H7 (cell line): Measurements from ENCODE around the gene FBXL15. TPM values are rescaled to one million over a fixed set of nuclear protein-coding genes. Genes with fewer than 3 reads are reported as not detected.
A peak's percentile ranks its signal among the peaks of the same experiment; 100 is the strongest.

Experiments used
- DNase-seq: peaks from one replicate; pipeline ENCODE4 v3.0.0; 2012
- H3K27me3 ChIP-seq: 2 replicates; pipeline ENCODE4 v1.6.0; 2011; ENCODE audit warnings: mild to moderate bottlenecking, low read length; ENCODE audit not compliant: control insufficient read depth, insufficient read depth
- H3K36me3 ChIP-seq: replicated peaks from 2 replicates; pipeline ENCODE4 v1.5.1; 2011; ENCODE audit warnings: low read length; ENCODE audit not compliant: control insufficient read depth, insufficient read depth
- H3K4me3 ChIP-seq: 2 replicates; pipeline ENCODE4 v1.5.1; 2011; ENCODE audit warnings: low read depth, mild to moderate bottlenecking, control low read depth, low read length, moderate library complexity; ENCODE audit not compliant: insufficient read depth
- total RNA-seq: library from RNA; depleted of rRNA; stranded (reverse); fragments of >200 nt; shearing (Covaris generic); gene quantifications from 2 replicates; pipeline ENCODE4 v1.2.3, GENCODE V29; 2014

FBXL15 gene
- total RNA-seq, 1 experiment from 2014 or later = 29.8 TPM

GRCh38 chr10:102413053-102413705 lies 7.5 kb upstream of the FBXL15 start:
- H3K27me3 ChIP-seq = peaks cover 37% of the 10 kb centered on the region
- no peak overlapping the region for H3K4me3 ChIP-seq
- H3K36me3 ChIP-seq = no peaks in the 10 kb centered on the region
- DNase-seq = peak; percentile 95

DNA sequence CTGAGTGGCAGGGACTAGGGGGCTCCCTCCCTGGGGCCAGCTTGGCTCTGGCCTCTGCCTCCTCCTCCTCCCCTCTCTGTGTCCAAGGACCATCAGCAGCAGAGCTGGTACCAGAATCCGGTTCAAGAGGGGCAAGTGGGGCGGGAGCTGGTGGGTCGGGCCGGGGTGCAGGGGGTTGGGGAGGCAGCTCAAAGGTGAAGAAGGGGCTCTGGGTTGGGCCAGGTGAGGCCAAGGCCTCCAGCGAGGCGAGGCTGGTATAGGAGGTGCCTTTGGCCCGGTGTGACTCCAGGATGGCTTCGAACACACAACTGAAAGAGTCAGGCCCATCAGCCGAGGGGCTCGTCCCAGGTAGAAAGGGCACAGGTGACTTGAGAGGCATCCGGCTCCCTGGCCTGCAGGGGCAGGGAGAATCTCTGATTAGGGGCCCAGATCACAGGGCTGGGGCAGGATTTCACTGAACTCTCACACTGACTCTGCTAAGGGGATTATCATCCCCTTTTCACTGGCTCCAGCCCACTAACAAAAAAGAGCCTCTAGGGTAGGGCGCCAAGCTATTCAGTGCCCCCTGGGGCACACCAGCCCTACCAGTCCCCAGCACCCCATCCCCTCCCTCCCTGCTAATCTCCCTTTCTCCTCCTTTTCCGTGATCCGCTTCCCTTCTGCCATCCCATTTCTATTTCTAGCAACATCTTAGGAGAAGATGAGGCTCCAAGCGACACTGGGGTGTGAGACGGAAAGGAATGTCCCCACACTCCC lies 6.7 kb upstream of the FBXL15 start:
- no peaks in the 10 kb centered on the region for H3K36me3 ChIP-seq
- peaks cover 30% of the 10 kb centered on the region for H3K27me3 ChIP-seq
- peak; percentile 61 for DNase-seq
- no peak overlapping the region for H3K4me3 ChIP-seq

DNA sequence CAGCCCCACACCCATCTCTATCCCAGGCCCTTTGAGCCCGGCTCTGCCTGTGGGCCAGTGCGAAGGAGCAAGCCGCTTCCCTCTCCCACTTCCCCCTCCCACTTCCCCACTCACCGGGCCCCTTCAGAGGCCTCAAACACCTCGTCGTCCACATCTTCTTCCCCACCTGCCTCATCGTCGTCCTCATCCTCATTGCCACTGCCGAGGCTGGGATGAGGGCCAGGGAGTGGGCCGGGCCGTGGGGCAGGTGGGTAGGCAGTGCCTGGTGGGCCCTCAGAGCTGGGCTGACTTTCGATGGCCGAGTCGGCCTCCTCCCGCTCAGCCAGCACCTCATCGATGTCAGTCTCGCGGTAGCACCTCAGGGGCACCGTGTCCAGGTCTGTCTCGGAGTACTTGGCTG lies 5.9 kb upstream of the FBXL15 start:
- no peak overlapping the region for H3K4me3 ChIP-seq
- H3K27me3 ChIP-seq = peaks cover 23% of the 10 kb centered on the region
- DNase-seq = peak; percentile 55
- no peaks in the 10 kb centered on the region for H3K36me3 ChIP-seq

GRCh38 chr10:102416283-102416682 lies 4.4 kb upstream of the FBXL15 start:
- no peak for DNase-seq
- Histone ChIP-seq H3K4me3 (no peak overlapping the region), H3K36me3 (no peaks in the 10 kb centered on the region)

DNA sequence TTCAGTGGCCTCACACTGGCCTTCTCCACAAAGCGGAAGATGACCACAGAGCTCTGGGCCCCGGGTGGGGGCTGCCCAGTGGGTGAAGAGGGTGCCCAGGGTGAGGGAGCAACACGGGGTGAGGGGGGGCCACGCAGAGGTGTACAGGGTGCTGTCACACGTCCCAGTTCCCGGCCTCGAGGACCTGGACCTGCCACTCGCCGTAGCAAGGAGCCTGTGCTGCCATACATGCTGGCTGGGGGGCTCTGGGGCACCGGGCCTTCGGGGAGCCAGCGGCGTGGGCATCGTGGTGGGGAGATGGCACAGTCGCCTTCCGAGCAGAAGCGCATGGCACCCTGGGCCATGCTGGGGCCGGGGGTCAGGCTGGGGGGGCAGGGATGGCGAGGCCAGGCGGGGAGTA lies 3.9 kb upstream of the FBXL15 start:
- Histone ChIP-seq H3K27me3 (peaks cover 8% of the 10 kb centered on the region), H3K36me3 (no peaks in the 10 kb centered on the region), H3K4me3 (no peak overlapping the region)
- DNase-seq = peak; percentile 54

More at GRCh38 chr10:102416283-102416682, 4.4 kb upstream of the FBXL15 start:
- H3K27me3 ChIP-seq = peaks cover 8% of the 10 kb centered on the region

- peak; percentile 97 for DNase-seq
- H3K36me3 ChIP-seq = no peaks in the 10 kb centered on the region; the same call in none of the 2 replicates
- peak within 1 kb of the TSS; percentile 97 for H3K4me3 ChIP-seq
- peaks cover 9% of the 10 kb centered on the region; the same call in 1 of the 2 replicates for H3K27me3 ChIP-seq
Measured at GRCh38 chr10:102418622-102419268, 1.9 kb upstream of the FBXL15 start, which contains the start of gene PSD. Gene PSD, minus strand, starts transcription at chr10:102418785. Its CDS starts 1,747 bp downstream, at chr10:102417038.

GRCh38 chr10:102419269-102420180 lies 1.1 kb upstream of the FBXL15 start:
- H3K4me3 ChIP-seq = peak overlapping the region; percentile 97
- peaks cover 1% of the 10 kb centered on the region for H3K36me3 ChIP-seq
- DNase-seq = peak; percentile 99
- peaks cover 9% of the 10 kb centered on the region; the same call in 1 of the 2 replicates for H3K27me3 ChIP-seq

GRCh38 chr10:102420181-102420713 lies 389 bp upstream of the FBXL15 start:
- DNase-seq = peak; percentile 69
- Histone ChIP-seq H3K4me3 (peak overlapping the region; percentile 97), H3K36me3 (peaks cover 1% of the 10 kb centered on the region), H3K27me3 (peaks cover 9% of the 10 kb centered on the region; the same call in 1 of the 2 replicates)

DNA sequence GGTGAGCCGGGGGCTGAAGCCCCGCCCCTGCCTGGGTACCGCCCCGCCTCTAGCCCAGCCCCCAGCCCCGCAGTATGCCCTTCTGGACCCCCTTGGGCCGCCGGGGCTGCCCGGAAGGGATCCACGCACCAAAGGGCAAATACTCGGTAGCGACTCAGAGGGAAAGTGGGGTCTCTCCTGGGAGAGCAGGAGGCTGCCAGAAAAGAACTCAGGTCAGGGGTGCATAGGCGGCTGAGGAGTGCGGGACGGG lies 796 bp downstream of the FBXL15 start:
- peaks cover 9% of the 10 kb centered on the region; the same call in 1 of the 2 replicates for H3K27me3 ChIP-seq
- DNase-seq = no peak
- H3K36me3 ChIP-seq = peaks cover 1% of the 10 kb centered on the region
- peak overlapping the region; percentile 97 for H3K4me3 ChIP-seq

DNA sequence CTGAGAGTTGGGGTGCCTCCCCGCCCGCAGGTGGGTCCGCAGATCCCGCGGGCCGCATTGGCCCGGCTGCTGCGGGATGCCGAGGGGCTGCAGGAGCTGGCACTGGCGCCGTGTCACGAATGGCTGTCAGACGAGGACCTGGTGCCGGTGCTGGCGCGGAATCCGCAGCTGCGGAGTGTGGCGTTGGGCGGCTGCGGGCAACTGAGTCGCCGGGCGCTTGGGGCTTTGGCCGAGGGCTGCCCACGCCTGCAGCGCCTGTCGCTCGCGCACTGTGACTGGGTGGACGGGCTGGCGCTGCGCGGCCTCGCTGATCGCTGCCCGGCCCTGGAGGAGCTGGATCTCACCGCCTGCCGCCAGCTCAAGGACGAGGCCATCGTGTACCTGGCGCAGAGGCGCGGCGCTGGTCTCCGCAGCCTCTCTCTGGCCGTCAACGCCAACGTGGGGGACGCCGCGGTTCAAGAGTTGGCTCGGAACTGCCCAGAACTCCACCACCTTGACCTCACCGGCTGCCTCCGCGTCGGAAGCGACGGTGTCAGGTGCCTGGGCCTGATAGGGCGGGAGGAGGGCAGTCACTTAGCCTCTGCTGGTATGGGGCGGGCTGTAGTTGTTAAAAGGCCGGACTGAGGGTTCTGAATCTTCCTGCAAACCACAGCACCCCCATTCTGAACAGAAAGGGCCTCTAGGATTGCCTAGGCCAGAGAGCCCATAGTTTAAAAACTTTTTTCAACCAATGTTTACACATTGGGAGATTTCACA lies 1.3 kb downstream of the FBXL15 start:
- H3K27me3 ChIP-seq = peaks cover 9% of the 10 kb centered on the region; the same call in 1 of the 2 replicates
- H3K4me3 ChIP-seq = peak overlapping the region; percentile 97
- H3K36me3 ChIP-seq = peaks cover 1% of the 10 kb centered on the region
- peak; percentile 74 for DNase-seq

DNA sequence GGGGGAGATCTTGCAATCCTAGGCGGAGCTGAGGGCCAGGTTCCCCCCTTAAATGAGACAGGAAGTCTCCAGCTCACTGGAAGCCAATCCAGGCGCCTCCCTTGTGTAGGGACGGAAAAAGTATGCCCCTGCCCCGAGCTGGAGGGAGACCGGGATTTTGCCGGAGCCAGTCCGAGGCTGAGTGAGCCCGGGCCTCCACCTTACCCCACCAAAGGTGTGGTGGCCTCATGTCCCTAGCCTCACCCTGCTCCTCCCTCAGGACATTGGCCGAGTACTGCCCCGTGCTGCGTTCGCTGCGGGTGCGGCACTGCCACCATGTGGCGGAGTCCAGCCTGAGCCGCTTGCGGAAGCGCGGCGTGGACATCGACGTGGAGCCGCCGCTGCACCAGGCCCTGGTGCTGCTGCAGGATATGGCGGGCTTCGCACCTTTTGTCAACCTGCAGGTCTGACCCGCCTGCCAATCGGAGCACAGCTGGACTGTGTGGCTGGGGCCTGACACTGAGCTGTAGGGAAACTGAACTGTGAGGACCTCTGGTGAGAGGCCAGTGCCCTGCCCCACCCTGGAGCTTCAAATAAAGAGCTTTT lies 2.0 kb downstream of the FBXL15 start:
- Histone ChIP-seq H3K4me3 (peak overlapping the region; percentile 97), H3K27me3 (peaks cover 9% of the 10 kb centered on the region; the same call in 1 of the 2 replicates), H3K36me3 (peaks cover 1% of the 10 kb centered on the region)
- DNase-seq = peak; percentile 90

GRCh38 chr10:102423372-102423968 lies 2.8 kb downstream of the FBXL15 start:
- Histone ChIP-seq H3K4me3 (no peak overlapping the region), H3K27me3 (peaks cover 9% of the 10 kb centered on the region; the same call in 1 of the 2 replicates), H3K36me3 (peaks cover 1% of the 10 kb centered on the region)
- DNase-seq = no peak

DNA sequence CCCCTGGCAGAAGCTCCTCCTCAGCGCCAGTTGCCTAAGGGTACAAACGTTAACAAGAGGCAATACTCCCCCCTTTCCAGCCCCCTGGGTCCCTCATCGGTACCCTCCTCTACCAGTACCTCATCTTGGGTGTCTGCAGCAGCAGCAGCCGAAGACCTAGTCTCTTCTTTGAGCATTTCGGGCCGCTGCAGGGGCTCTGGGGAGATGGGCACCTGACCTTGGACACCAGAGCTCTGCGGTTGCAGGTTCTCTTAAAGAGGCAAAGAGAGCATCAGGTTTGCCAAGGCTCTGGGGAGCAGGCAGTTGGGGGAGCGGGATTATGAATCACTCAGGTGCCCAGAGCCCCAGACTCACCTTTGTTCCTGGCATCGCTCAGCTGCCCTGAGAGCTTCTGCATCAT lies 3.5 kb downstream of the FBXL15 start:
- Histone ChIP-seq H3K36me3 (peaks cover 1% of the 10 kb centered on the region), H3K27me3 (peaks cover 9% of the 10 kb centered on the region; the same call in 1 of the 2 replicates), H3K4me3 (no peak overlapping the region)
- no peak for DNase-seq
